Measurements from ENCODE around the gene FAM135A.

DNA sequence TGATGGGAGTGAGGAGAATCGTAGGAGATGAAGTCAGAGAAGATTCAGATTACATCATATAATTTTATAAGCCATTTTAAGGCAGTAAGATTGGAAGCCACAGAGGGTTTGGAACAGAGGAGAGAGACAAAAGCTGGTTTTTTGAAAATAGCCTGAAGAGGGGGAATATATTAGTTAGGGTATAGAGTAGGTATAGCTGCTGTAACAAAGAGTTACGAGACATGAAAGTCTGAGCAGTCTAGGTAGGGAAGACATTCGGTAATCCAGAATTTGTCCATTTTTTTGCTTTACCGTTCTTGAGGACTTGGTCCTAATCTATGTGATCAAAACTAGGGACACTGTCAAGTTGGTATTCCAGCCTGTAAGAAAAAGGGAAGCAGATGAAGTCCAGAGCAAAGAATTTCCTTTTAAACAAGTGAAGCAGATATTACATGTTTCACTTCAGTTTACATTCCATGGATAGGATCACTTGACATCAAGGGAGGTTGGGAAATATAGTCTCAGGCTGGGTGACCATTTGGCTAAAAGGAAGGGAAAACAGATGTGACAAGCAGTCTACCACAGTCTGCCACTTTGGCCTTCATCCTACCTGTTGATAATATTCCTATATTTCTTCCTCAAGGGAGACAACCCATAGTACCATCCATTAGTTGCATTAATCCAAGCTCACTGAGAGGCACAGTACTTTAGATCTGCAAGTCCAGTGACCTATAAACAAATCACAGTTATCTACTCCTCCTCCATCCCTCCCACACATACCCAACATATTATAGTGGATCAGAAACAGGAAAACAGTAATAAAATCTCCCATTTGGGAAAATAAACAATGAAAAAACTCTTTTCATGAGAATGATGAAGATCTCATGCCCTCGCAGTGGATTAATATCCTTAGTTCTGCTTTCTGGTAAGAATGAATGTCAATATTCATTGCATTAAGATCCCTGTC lies 10.2 kb downstream of the FAM135A start:
- TF ChIP-seq, protein P1, sequence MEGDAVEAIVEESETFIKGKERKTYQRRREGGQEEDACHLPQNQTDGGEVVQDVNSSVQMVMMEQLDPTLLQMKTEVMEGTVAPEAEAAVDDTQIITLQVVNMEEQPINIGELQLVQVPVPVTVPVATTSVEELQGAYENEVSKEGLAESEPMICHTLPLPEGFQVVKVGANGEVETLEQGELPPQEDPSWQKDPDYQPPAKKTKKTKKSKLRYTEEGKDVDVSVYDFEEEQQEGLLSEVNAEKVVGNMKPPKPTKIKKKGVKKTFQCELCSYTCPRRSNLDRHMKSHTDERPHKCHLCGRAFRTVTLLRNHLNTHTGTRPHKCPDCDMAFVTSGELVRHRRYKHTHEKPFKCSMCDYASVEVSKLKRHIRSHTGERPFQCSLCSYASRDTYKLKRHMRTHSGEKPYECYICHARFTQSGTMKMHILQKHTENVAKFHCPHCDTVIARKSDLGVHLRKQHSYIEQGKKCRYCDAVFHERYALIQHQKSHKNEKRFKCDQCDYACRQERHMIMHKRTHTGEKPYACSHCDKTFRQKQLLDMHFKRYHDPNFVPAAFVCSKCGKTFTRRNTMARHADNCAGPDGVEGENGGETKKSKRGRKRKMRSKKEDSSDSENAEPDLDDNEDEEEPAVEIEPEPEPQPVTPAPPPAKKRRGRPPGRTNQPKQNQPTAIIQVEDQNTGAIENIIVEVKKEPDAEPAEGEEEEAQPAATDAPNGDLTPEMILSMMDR (conservative IDR thresholded peaks at IDR 0.05; ENCODE audit: low read depth, low read length), result no peak
- TF ChIP-seq EZH2 (IDR thresholded peaks at IDR 0.05; ENCODE audit: borderline replicate concordance, low read depth, low read length, poor library complexity, severe bottlenecking), result no peak
